Skin of body (tissue), 2 donors: ENCODE data around the gene TCFL5. TPM values are rescaled to one million over a fixed set of nuclear protein-coding genes. Genes with fewer than 3 reads are reported as not detected.
"Not testable (repeated sequence)": the region's sequence is repeated elsewhere in the genome, so short reads cannot be mapped to it uniquely, and the experiment has no call there.

Experiments used
- DNase-seq: peaks from one replicate; lab custom pipeline; 2025; lab: John Stamatoyannopoulos, UW
- total RNA-seq: library from RNA; depleted of rRNA; stranded (reverse); fragments of >200 nt; gene quantifications from one replicate; pipeline ENCODE4 v1.2.3, GENCODE V29; 2014

The TCFL5 gene
- total RNA-seq, 1 donor from 2014 or later, result 11.3 TPM

- no peak for DNase-seq
Measured at GRCh38 chr20:62880147-62880934, 18.7 kb upstream of the TCFL5 start.

GRCh38 chr20:62879275-62880146 lies 17.9 kb upstream of the TCFL5 start:
- no peak for DNase-seq

GRCh38 chr20:62878244-62879038 lies 16.8 kb upstream of the TCFL5 start:
- no peak for DNase-seq

DNA sequence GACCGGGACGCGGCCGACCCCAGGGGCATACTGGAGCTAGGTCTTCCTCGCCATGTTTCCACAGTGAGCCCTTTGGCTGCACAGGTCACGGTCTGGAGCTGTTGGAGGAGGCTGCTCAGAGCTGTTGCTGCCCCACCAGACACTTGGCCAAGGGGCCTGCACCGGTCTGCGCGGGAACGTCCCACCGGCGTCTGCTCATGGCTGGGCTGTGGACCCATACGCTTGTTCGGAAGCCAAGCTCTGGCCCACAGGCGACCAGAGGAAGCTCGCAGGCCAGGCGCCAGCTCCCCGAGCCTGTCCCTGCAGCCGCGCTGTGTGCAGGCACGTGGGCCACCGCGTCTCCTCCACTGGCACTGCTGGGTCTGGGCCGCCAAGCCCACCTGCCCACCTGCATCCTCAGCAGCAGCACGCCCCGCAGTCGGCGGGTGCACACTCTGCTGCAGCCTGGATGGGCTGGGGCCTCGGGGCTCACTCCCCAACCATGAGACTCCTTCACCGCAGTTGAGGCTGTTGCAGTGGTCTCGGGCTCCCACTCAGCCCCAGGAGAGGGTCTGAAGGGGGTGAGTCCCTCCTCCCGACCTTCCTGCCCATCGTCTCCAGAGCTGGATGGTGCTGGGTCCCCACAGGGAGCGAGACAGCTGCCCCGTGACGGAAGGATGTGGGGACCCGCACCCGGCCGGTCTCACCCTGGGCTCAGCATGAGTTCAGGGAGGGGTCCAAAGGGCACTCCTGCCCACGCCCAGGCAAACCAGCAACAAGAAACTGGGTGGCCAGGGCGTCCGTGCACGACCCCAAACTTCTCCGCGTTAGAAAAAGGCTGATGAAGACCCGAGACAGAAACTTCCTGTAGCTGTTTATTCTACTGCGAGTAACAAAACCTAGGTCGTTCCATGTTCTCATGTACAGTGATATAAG lies 15.5 kb upstream of the TCFL5 start:
- peak; percentile 61 for DNase-seq

GRCh38 chr20:62876501-62876901 lies 14.9 kb upstream of the TCFL5 start:
- DNase-seq, result no peak

- peak; percentile 79 for DNase-seq
Measured at GRCh38 chr20:62875419-62876361, 14.1 kb upstream of the TCFL5 start.

- DNase-seq, result no peak
Measured at GRCh38 chr20:62874964-62875344, 13.3 kb upstream of the TCFL5 start.

DNA sequence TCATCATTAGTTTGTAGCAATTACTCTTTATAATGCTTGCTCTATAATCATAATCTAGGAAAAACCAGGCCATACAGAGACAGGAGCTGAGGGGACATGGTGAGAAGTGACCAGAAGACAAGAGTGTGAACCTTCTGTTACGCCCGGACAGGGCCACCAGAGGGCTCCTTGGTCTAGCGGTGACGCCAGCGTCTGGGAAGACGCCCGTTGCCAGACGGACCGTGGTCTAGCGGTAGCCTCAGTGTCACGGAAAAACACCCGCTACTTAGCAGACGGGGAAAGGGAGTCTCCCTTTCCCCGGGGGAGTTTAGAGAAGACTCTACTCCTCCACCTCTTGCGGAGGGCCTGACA lies 12.0 kb upstream of the TCFL5 start:
- DNase-seq, result not testable (repeated sequence)

GRCh38 chr20:62873280-62873679 lies 11.7 kb upstream of the TCFL5 start:
- DNase-seq, result no peak

DNA sequence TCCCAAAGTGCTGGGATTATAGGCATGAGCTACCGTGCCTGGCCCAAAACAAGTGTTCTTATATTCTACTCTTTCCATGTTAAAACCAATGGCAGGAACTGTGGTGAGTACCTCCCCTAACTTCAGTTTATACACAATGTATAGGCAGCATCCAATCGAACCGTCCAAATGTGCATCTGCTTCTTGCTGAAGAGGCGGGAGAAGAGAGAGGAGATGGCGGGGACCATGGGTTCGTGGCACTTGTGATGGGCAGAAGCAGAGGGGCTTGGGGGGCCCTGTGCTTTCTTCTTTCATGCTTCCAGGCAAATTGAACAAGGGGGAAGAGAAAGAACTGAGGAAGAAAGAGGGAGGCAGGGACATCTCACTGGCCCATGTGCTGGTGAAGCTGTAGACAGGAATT lies 11.2 kb upstream of the TCFL5 start:
- no peak for DNase-seq

- DNase-seq, result no peak
Measured at GRCh38 chr20:62872184-62872847, 10.7 kb upstream of the TCFL5 start.

DNA sequence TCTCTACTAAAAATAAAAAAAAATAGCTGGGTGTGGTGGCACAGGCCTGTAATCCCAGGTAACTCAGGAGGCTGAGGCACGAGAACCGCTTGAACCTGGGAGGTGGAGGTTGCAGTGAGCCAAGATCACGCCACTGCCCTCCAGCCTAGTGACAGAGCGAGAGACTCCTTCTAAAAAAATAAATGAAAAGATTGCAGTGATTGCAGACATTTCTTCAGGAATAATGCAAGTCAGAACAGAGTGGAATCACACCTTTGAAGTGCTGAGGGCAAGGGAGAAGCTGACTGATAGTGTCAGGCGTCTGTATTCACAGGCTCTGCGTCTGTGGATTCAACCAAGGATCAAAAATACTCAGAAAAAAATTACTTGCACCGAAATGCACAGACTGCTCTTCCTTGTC lies 2.6 kb upstream of the TCFL5 start:
- DNase-seq, result no peak

- DNase-seq, result no peak
Measured at GRCh38 chr20:62860924-62861691, 514 bp downstream of the TCFL5 start.

DNA sequence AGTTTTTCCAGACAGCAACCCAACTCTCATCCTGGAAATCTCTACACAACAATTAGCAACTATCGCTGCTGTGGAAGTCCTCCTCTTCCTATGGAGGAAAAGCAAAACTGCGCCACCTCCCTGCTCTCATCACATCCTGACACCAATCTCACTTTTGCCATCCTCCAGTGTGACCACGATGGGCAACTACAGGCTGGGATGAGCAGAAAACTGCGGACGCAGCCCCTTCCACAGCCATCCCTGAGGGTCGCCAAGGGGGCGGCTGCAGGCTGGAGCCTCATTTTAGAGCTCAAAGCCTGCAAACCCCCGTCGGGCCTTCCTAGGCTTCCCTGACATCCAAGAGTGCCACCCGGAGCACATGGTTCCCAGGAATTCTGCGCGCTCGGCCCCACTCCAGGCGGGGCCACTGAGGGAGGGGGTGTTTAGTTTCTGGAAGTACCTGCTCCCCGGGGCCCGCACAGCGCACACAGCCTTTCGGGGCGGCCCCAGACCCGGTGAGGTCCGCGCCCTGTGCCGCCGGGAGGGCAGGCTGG lies 1.2 kb downstream of the TCFL5 start:
- DNase-seq, result peak; percentile 28

DNA sequence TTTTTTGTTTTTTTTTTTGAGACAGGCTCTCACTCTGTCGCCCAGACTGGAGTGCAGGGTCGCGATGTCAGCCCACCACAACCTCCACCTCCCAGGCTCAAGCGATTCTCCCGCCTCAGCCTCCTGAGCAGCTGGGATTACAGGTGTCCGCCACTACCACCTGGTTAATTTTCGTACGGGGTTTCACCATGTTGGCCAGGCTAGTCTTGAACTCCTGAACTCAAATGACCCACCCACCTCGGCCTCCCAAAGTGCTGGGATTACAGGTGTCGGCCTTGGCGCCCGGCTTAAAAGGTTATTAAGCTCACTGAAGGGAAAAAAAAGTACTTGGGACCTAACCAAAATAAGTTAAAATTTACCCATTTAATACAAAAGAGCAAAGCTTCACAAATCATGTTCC lies 1.9 kb downstream of the TCFL5 start:
- DNase-seq, result no peak

DNA sequence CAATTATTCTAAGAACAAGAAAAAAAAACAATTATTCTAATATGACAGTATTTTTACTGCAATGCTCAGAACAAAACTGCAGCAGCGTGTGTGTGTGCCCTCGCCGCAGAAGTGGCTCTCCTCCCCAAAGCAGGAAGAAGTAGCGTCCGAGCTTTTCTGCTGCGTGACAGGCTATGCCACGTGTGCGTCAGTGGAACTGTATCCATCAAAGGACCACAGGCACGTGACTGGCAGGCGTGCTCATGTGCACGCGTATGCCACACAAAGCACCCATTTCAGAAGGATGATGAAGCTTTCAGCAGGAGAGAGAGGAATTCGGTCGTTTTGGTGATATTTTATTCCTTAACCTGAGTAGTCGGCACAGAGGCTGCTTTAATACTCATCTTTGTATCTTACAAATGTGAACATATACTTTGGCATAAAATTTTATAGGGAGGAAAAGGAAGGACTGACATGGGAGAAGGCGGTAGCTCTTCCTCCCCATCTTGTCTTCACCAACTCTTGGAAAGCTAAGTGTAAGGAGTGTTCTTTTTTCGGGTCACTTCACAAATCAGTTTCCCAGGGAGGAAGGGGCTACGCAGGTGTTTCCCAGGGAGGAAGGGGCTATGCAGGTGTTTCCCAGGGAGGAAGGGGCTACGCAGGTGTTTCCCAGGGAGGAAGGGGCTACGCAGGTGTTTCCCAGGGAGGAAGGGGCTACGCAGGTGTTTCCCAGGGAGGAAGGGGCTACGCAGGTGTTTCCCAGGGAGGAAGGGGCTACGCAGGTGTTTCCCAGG lies 3.4 kb downstream of the TCFL5 start:
- DNase-seq, result no peak

- DNase-seq, result no peak
Measured at GRCh38 chr20:62856931-62857619, 4.5 kb downstream of the TCFL5 start.
